HepG2 (cell line): Measurements from ENCODE around the gene KCNK10.

ENCODE experiments used
- GLI4 ChIP-seq: sonication (generic); formaldehyde crosslinking; IDR thresholded peaks from 2 replicates; pipeline ENCODE4 v1.5.1; 2020; ENCODE audit warnings: missing genetic modification reagents, mild to moderate bottlenecking, moderate library complexity, borderline replicate concordance
- HMG20B ChIP-seq: conservative IDR thresholded peaks from 2 replicates; pipeline ENCODE4 v1.6.1; 2016; ENCODE audit warnings: missing genetic modification reagents, missing compliant biosample characterization
- MYNN ChIP-seq: sonication (generic); formaldehyde crosslinking; IDR thresholded peaks from 2 replicates; pipeline ENCODE4 v1.4.0; 2020; ENCODE audit warnings: mild to moderate bottlenecking, low read depth, missing genetic modification reagents
- NBN ChIP-seq: fragments of 450-650 bp; conservative IDR thresholded peaks from 2 replicates; pipeline ENCODE4 v1.6.1; 2017
- POLR2A ChIP-seq, 2 experiments: IDR thresholded peaks; 2 replicates each; pipeline ENCODE4 v1.6.1; 2011; ENCODE audit warnings: low read depth in 2 of 2, low read length in 2 of 2, mild to moderate bottlenecking in 1 of 2, moderate library complexity in 1 of 2; ENCODE audit not compliant: insufficient read depth in 1 of 2
- RBFOX2 ChIP-seq: fragments of 200-400 bp; formaldehyde crosslinking; IDR thresholded peaks from 2 replicates; pipeline ENCODE4 v1.6.1; 2017; ENCODE audit warnings: low read depth, mild to moderate bottlenecking, low read length
- RFX5 ChIP-seq: IDR thresholded peaks from 2 replicates; pipeline ENCODE4 v1.6.1; 2011; ENCODE audit warnings: low read depth, low read length, improper control_type of control experiment
- SAP130 ChIP-seq: IDR thresholded peaks from 2 replicates; pipeline ENCODE4 v1.6.1; 2016; ENCODE audit warnings: low read depth
- SUZ12 ChIP-seq: fragments of 150-350 bp; IDR thresholded peaks from 2 replicates; pipeline ENCODE4 v1.6.1; 2014; ENCODE audit warnings: low read depth, low read length
- TF ChIP-seq, protein P1 (sequence below): sonication (generic); formaldehyde crosslinking; IDR thresholded peaks from 2 replicates; pipeline ENCODE4 v1.4.0; 2020; ENCODE audit warnings: missing genetic modification reagents
- TF ChIP-seq, protein P2 (sequence below), 2 experiments: sonication (generic) in 1 of 2; formaldehyde crosslinking in 1 of 2; IDR thresholded peaks; 2 replicates each; pipeline versions ENCODE4 v1.4.0 to v1.6.1; 2018 to 2020; ENCODE audit warnings: missing genetic modification reagents in 2 of 2, borderline replicate concordance in 1 of 2, low read depth in 1 of 2, mild to moderate bottlenecking in 1 of 2, missing biosample characterization in 1 of 2
- TF ChIP-seq, protein P3 (sequence below): sonication (generic); formaldehyde crosslinking; IDR thresholded peaks from 2 replicates; pipeline ENCODE4 v1.5.0; 2020; ENCODE audit warnings: mild to moderate bottlenecking, missing genetic modification reagents, moderate library complexity
- TF ChIP-seq, protein P4 (sequence below), 2 experiments: sonication (generic) in 1 of 2; formaldehyde crosslinking in 1 of 2; IDR thresholded peaks; 2 replicates each; pipeline versions ENCODE4 v1.5.1 to v1.6.1; 2011 to 2020; ENCODE audit warnings: borderline replicate concordance in 1 of 2, low read depth in 1 of 2, low read length in 1 of 2, mild to moderate bottlenecking in 1 of 2, missing genetic modification reagents in 1 of 2, moderate library complexity in 1 of 2

DNA sequence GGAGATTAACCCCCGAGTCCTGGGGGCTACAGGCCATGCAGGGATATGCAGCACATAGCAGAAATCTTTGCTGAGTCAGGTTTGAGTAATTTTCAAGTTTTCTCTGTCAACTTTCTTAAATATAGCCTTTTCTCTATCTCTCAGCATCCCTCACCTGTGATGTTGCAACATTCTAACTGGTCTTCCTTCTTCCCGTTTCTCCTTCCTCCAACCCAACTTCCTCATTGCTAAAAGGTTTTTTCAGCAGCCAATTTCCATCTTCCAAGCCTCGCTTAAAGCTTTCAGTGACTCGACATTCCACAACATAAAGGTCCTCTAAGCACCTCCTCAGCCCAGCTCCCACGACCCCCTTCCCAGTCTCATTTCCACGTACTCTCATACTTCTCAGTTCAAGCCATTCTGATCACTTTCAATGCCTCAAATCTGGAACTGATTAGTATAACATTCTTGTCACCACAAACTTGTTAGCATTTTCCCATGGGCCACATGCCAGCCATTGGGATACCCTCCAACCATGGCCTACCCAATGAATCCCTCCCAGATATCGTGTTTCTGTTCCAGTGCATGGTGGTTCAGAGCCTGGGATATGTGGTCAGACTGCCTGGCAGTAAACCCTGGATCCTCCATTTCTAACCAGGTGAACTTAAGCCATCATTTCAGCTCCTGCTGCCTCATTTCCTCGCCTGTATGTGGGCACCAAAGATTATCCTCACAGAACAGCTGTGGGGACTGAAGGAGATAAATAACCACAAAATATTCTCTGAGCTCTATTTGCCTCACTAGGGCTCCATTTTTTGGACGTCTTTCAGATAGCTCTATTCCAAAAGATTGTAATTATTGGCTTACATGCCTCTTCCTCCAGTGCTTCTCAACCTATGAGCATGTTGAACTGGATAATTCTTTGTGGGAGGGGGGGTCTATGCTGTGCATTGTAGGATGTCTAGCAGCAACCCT, 65.8 kb downstream of the KCNK10 start:
- TF ChIP-seq MYNN = no peak
- no peak for TF ChIP-seq POLR2A (IDR thresholded peaks at IDR 0.05; ENCODE audit: insufficient read depth in 1 of 2, low read depth in 2 of 2, low read length in 2 of 2)
- TF ChIP-seq, protein P1, sequence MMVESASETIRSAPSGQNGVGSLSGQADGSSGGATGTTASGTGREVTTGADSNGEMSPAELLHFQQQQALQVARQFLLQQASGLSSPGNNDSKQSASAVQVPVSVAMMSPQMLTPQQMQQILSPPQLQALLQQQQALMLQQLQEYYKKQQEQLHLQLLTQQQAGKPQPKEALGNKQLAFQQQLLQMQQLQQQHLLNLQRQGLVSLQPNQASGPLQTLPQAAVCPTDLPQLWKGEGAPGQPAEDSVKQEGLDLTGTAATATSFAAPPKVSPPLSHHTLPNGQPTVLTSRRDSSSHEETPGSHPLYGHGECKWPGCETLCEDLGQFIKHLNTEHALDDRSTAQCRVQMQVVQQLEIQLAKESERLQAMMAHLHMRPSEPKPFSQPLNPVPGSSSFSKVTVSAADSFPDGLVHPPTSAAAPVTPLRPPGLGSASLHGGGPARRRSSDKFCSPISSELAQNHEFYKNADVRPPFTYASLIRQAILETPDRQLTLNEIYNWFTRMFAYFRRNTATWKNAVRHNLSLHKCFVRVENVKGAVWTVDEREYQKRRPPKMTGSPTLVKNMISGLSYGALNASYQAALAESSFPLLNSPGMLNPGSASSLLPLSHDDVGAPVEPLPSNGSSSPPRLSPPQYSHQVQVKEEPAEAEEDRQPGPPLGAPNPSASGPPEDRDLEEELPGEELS (CRISPR knock-in tag) = no peak
- no peak for TF ChIP-seq SUZ12
- TF ChIP-seq, protein P2, sequence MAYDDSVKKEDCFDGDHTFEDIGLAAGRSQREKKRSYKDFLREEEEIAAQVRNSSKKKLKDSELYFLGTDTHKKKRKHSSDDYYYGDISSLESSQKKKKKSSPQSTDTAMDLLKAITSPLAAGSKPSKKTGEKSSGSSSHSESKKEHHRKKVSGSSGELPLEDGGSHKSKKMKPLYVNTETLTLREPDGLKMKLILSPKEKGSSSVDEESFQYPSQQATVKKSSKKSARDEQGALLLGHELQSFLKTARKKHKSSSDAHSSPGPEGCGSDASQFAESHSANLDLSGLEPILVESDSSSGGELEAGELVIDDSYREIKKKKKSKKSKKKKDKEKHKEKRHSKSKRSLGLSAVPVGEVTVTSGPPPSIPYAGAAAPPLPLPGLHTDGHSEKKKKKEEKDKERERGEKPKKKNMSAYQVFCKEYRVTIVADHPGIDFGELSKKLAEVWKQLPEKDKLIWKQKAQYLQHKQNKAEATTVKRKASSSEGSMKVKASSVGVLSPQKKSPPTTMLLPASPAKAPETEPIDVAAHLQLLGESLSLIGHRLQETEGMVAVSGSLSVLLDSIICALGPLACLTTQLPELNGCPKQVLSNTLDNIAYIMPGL (CRISPR knock-in tag; IDR thresholded peaks at IDR 0.05; ENCODE audit: borderline replicate concordance in 1 of 2, low read depth in 1 of 2) = no peak
- TF ChIP-seq RBFOX2 = no peak
- no peak for TF ChIP-seq RFX5
- TF ChIP-seq, protein P3, sequence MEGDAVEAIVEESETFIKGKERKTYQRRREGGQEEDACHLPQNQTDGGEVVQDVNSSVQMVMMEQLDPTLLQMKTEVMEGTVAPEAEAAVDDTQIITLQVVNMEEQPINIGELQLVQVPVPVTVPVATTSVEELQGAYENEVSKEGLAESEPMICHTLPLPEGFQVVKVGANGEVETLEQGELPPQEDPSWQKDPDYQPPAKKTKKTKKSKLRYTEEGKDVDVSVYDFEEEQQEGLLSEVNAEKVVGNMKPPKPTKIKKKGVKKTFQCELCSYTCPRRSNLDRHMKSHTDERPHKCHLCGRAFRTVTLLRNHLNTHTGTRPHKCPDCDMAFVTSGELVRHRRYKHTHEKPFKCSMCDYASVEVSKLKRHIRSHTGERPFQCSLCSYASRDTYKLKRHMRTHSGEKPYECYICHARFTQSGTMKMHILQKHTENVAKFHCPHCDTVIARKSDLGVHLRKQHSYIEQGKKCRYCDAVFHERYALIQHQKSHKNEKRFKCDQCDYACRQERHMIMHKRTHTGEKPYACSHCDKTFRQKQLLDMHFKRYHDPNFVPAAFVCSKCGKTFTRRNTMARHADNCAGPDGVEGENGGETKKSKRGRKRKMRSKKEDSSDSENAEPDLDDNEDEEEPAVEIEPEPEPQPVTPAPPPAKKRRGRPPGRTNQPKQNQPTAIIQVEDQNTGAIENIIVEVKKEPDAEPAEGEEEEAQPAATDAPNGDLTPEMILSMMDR (CRISPR knock-in tag) = no peak
- no peak for TF ChIP-seq HMG20B (CRISPR knock-in tag)
- TF ChIP-seq SAP130 (CRISPR knock-in tag) = no peak
- TF ChIP-seq, protein P4, sequence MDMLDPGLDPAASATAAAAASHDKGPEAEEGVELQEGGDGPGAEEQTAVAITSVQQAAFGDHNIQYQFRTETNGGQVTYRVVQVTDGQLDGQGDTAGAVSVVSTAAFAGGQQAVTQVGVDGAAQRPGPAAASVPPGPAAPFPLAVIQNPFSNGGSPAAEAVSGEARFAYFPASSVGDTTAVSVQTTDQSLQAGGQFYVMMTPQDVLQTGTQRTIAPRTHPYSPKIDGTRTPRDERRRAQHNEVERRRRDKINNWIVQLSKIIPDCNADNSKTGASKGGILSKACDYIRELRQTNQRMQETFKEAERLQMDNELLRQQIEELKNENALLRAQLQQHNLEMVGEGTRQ (IDR thresholded peaks at IDR 0.05; ENCODE audit: low read depth, low read length) = no peak
- TF ChIP-seq, protein P4 (CRISPR knock-in tag; IDR thresholded peaks at IDR 0.05; ENCODE audit: borderline replicate concordance) = no peak
- TF ChIP-seq GLI4 (CRISPR knock-in tag) = no peak
- TF ChIP-seq NBN = no peak
